CD4-positive, alpha-beta T cell (primary cell): ENCODE data around the gene ITSN2. TPM values are rescaled to one million over a fixed set of nuclear protein-coding genes. Genes with fewer than 3 reads are reported as not detected.

Source experiments
- ATAC-seq: fragments of 200-7000 bp; cut with Tn5 transposase; one replicate; pipeline ENCODE4 v1.10.0; 2022; ENCODE audit warnings: mild to moderate bottlenecking; ENCODE audit not compliant: poor library complexity
- CTCF ChIA-PET: fragments of 350-600 bp; sonication (Branson Sonifier 250); formaldehyde crosslinking; loops from one replicate; lab custom pipeline; 2021; ENCODE audit warnings: antibody characterized with exemption, inconsistent platforms; lab: Charles Lee
- POLR2A ChIA-PET: fragments of 350-600 bp; sonication (Branson Sonifier 250); formaldehyde crosslinking; loops from one replicate; lab custom pipeline; 2021; ENCODE audit warnings: antibody characterized with exemption, inconsistent platforms; lab: Charles Lee
- DNase-seq, 14 experiments: peaks; one replicate each; pipeline ENCODE4 v3.0.0-alpha.2; 2013 to 2020; ENCODE audit warnings: mixed read lengths in 2 of 14
- H3K27ac ChIP-seq, 2 donors: one replicate each; pipeline versions ENCODE4 v1.5.1 to v1.7.0; 2013; ENCODE audit warnings: low read length in 2 of 2, low read depth in 1 of 2, mild to moderate bottlenecking in 1 of 2
- H3K27me3 ChIP-seq, 2 experiments: 1 replicate in 1 of 2; 2 replicates in 1 of 2; pipeline versions ENCODE4 v1.6.1 to v1.7.0; 2013; ENCODE audit warnings: low read length in 2 of 2, control low read depth in 1 of 2, mild to moderate bottlenecking in 1 of 2, moderate library complexity in 1 of 2; ENCODE audit not compliant: insufficient read depth in 2 of 2, control insufficient read depth in 1 of 2
- H3K36me3 ChIP-seq: one replicate; pipeline ENCODE4 v1.6.1; 2013; ENCODE audit warnings: low read length, control low read depth; ENCODE audit not compliant: insufficient read depth
- H3K4me1 ChIP-seq: one replicate; pipeline ENCODE4 v1.6.1; 2013; ENCODE audit warnings: low read length, control low read depth; ENCODE audit not compliant: insufficient read depth
- H3K4me3 ChIP-seq: one replicate; pipeline ENCODE4 v1.5.1; 2013; ENCODE audit warnings: mild to moderate bottlenecking, low read length, moderate library complexity
- H3K9me3 ChIP-seq, 2 experiments: 1 replicate in 1 of 2; 2 replicates in 1 of 2; pipeline versions ENCODE4 v1.6.1 to v1.7.0; 2013; ENCODE audit warnings: low read length in 2 of 2, mild to moderate bottlenecking in 2 of 2, control low read depth in 1 of 2, moderate library complexity in 1 of 2; ENCODE audit not compliant: control insufficient read depth in 1 of 2, insufficient read depth in 1 of 2
- H3K27ac Mint-ChIP-seq: one replicate; pipeline ENCODE4 v1.8.0; 2020; ENCODE audit warnings: mixed read lengths
- H3K27me3 Mint-ChIP-seq: one replicate; pipeline ENCODE4 v1.8.0; 2021; ENCODE audit warnings: mixed read lengths
- H3K36me3 Mint-ChIP-seq: one replicate; pipeline ENCODE4 v1.8.0; 2021; ENCODE audit warnings: low read depth, mixed read lengths
- H3K4me1 Mint-ChIP-seq: one replicate; pipeline ENCODE4 v1.8.0; 2021; ENCODE audit warnings: low read depth, mixed read lengths
- H3K4me3 Mint-ChIP-seq: one replicate; pipeline ENCODE4 v1.8.0; 2020; ENCODE audit warnings: mild to moderate bottlenecking, mixed read lengths
- H3K9me3 Mint-ChIP-seq: one replicate; pipeline ENCODE4 v1.8.0; 2020; ENCODE audit warnings: mixed read lengths
- intact Hi-C, 2 experiments: fragments of 100-400 bp; cut with DNase I in 1 of 2; cut with micrococcal nuclease in 1 of 2; formaldehyde crosslinking; loops; one replicate each; pipeline versions ENCODE4 v1.15.1 to v1.9.0; 2023 to 2025; cut with DNase I, micrococcal nuclease
- total RNA-seq, 174 experiments: library from RNA in 2 of 174; stranded (reverse) in 2 of 174; gene quantifications; one replicate each; pipeline ENCODE4 v1.2.3 and lab custom pipeline; 2021 to 2026
- TF ChIP-seq, protein P1 (sequence below): fragments of 200-600 bp; IDR thresholded peaks from one replicate; pipeline ENCODE4 v1.8.0; 2022; ENCODE audit warnings: antibody characterized with exemption, mild to moderate bottlenecking

Gene ITSN2
- total RNA-seq, 2 experiments from 2014 or later: 75.4 to 77.1 TPM

DNA sequence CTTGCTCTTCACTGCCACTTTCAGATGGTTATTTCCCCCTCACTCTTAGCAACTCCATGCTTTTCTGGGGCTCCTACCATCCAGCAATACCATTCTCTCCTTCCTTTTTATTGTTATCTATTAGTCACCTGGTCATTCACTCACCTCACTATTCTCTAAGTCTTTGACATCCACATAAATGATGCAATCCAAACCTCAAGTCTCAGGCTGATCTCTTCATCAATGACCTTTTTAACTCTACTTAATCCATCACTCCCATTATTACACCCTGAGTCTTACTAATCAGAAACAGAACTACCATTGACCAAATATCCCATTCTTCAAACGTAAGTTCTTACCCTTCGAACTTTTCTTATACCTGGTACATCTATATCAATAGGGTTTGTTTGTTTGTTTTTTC is 79.7 kb downstream of the ITSN2 start:
- Histone ChIP-seq H3K4me1 (no peaks in the 10 kb centered on the region), H3K27me3 (no peaks in the 10 kb centered on the region), H3K27ac (no peak overlapping the region), H3K9me3 (no peaks in the 10 kb centered on the region), H3K36me3 (peaks cover 56% of the 10 kb centered on the region), H3K4me3 (no peak overlapping the region)
- intact Hi-C loops: no loop called here
- no peaks in the 10 kb centered on the region for H3K9me3 Mint-ChIP-seq
- no peaks in the 10 kb centered on the region for H3K4me1 Mint-ChIP-seq
- H3K36me3 Mint-ChIP-seq: peaks cover 50% of the 10 kb centered on the region
- POLR2A ChIA-PET: interaction anchor here (1.0 kb wide), 1 partner anchor 10 kb away, joined by 3 read pairs; no protein-coding TSS in a partner anchor
- TF ChIP-seq, protein P1, sequence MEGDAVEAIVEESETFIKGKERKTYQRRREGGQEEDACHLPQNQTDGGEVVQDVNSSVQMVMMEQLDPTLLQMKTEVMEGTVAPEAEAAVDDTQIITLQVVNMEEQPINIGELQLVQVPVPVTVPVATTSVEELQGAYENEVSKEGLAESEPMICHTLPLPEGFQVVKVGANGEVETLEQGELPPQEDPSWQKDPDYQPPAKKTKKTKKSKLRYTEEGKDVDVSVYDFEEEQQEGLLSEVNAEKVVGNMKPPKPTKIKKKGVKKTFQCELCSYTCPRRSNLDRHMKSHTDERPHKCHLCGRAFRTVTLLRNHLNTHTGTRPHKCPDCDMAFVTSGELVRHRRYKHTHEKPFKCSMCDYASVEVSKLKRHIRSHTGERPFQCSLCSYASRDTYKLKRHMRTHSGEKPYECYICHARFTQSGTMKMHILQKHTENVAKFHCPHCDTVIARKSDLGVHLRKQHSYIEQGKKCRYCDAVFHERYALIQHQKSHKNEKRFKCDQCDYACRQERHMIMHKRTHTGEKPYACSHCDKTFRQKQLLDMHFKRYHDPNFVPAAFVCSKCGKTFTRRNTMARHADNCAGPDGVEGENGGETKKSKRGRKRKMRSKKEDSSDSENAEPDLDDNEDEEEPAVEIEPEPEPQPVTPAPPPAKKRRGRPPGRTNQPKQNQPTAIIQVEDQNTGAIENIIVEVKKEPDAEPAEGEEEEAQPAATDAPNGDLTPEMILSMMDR: no peak
- no peak overlapping the region for H3K27ac Mint-ChIP-seq
- DNase-seq: no peak
- no peak overlapping the region for H3K4me3 Mint-ChIP-seq
- CTCF ChIA-PET: no interaction called here
- H3K27me3 Mint-ChIP-seq: no peaks in the 10 kb centered on the region
- ATAC-seq: no peak

DNA sequence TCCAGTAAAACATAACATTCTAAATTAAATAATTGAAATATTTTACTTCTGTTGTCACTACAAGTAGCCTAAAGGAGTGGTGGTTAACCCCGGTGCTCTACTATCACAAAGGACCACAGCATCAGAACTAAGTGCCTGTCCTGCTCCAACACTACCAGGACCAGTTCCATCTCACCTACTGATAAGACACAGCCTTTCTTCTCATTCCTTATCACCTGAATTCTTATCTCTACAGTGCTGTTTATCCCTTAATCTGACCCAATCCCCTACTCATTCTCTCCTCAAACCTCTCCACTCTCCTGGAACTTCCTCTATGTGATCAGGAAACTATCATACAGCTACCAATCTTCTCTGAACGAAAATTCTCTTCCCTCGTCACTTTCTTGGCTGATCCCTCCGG is 80.2 kb downstream of the ITSN2 start:
- Mint-ChIP-seq H3K27ac (no peak overlapping the region), H3K4me3 (no peak overlapping the region), H3K9me3 (no peaks in the 10 kb centered on the region), H3K4me1 (no peaks in the 10 kb centered on the region), H3K36me3 (peaks cover 50% of the 10 kb centered on the region), H3K27me3 (no peaks in the 10 kb centered on the region)
- DNase-seq (no peak), ATAC-seq (no peak)
- Histone ChIP-seq H3K9me3 (no peaks in the 10 kb centered on the region), H3K36me3 (peaks cover 56% of the 10 kb centered on the region), H3K4me3 (no peak overlapping the region), H3K27me3 (no peaks in the 10 kb centered on the region), H3K27ac (no peak overlapping the region), H3K4me1 (no peaks in the 10 kb centered on the region)
- intact Hi-C loops: no loop called here
- ChIA-PET CTCF (no interaction called here), POLR2A (no interaction called here)
- TF ChIP-seq, protein P1: no peak

DNA sequence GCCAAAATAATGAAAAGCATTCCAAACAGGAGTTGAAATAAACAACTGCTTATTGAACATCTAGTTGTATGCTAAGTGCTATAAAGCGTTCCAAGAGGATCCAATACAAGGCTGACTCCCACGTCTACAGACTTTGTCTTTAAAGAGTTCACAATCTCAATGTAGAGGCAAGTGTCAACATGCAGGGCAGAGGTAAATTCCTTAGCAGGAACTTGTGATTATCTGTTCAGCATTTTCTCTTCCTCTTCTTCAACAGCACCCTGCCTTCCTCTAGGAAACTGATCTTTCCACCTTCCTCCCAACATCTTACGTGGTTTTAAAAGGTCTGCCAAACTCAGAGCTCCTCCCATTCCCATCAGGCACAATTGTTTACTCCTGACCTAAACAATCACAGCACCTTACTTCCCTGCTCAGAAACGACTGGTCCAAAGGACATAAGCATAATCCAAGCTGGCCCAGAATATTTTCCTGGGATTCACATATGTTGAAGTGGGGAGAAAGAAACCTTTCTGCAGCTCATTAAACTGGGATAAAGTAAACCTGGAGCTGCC is 83.9 kb downstream of the ITSN2 start:
- CTCF ChIA-PET: no interaction called here
- H3K36me3 Mint-ChIP-seq: peaks cover 68% of the 10 kb centered on the region
- no peaks in the 10 kb centered on the region for H3K4me1 Mint-ChIP-seq
- DNase-seq (no peak), ATAC-seq (no peak)
- no peaks in the 10 kb centered on the region for H3K27me3 ChIP-seq
- H3K27ac Mint-ChIP-seq: no peak overlapping the region
- no peaks in the 10 kb centered on the region for H3K4me1 ChIP-seq
- POLR2A ChIA-PET: interaction anchor here (0.7 kb wide), 1 partner anchor 9 kb away, joined by 4 read pairs; no protein-coding TSS in a partner anchor
- intact Hi-C loops: no loop called here
- TF ChIP-seq, protein P1: no peak
- H3K27ac ChIP-seq: no peak overlapping the region
- H3K4me3 Mint-ChIP-seq: no peak overlapping the region
- peaks cover 62% of the 10 kb centered on the region for H3K36me3 ChIP-seq
- no peaks in the 10 kb centered on the region for H3K27me3 Mint-ChIP-seq
- H3K4me3 ChIP-seq: no peak overlapping the region
- H3K9me3 Mint-ChIP-seq: no peaks in the 10 kb centered on the region
- no peaks in the 10 kb centered on the region for H3K9me3 ChIP-seq
